HL-60 (cell line): ENCODE results near the gene ARHGAP33.
A peak's percentile ranks its signal among the peaks of the same experiment; 100 is the strongest.

Source experiments
- DNase-seq, 2 experiments: peaks; one replicate each; pipeline ENCODE4 v3.0.0-alpha.2; 2010 to 2020; ENCODE audit warnings: low read depth in 1 of 2, low spot score in 1 of 2
- H3K27ac ChIP-seq: fragments of 250-450 bp; sonication (Bioruptor Pico); replicated peaks from 2 replicates; pipeline ENCODE4 v1.5.1; 2020; ENCODE audit warnings: mild to moderate bottlenecking, moderate library complexity
- H3K27me3 ChIP-seq: fragments of 250-450 bp; sonication (Bioruptor Pico); 2 replicates; pipeline ENCODE4 v1.5.1; 2021; ENCODE audit warnings: mild to moderate bottlenecking, moderate library complexity; ENCODE audit not compliant: insufficient read depth, poor library complexity, severe bottlenecking
- H3K4me3 ChIP-seq: replicated peaks from 2 replicates; pipeline ENCODE4 v1.5.1; 2011; ENCODE audit warnings: mild to moderate bottlenecking, control low read depth, low read length; ENCODE audit not compliant: insufficient read depth
- CTCF ChIP-seq: IDR thresholded peaks from one replicate; pipeline ENCODE4 v1.5.1; 2011; ENCODE audit warnings: low read length, control low read depth, inconsistent platforms; ENCODE audit not compliant: insufficient read depth
- GABPA ChIP-seq: IDR thresholded peaks from 2 replicates; pipeline ENCODE4 v1.6.1; 2012; ENCODE audit warnings: low read depth
- POLR2AphosphoS5 ChIP-seq: IDR thresholded peaks from 2 replicates; pipeline ENCODE4 v1.6.1; 2012; ENCODE audit warnings: low read depth
- REST ChIP-seq: IDR thresholded peaks from 2 replicates; pipeline ENCODE4 v1.6.1; 2012; ENCODE audit warnings: low read depth; ENCODE audit not compliant: insufficient replicate concordance
- SPI1 ChIP-seq: IDR thresholded peaks from 2 replicates; pipeline ENCODE4 v1.6.1; 2012; ENCODE audit warnings: low read depth, mild to moderate bottlenecking, borderline replicate concordance

Gene ARHGAP33

GRCh38 chr19:35757749-35758608 lies 17.4 kb upstream of the ARHGAP33 start, which contains the start of gene PROSER3:
PROSER3 (plus strand) TSS chr19:35758176; CDS start chr19:35758216, 40 bp downstream.
- no peaks in the 10 kb centered on the region for H3K27me3 ChIP-seq
- H3K27ac ChIP-seq, result peak within 1 kb of the TSS; percentile 96
- DNase-seq, result peak; percentile 99 to 100
- peak; percentile 77 for TF ChIP-seq POLR2AphosphoS5
- TF ChIP-seq CTCF, result no peak
- no peak for TF ChIP-seq SPI1
- peak; percentile 52; the same call in 1 of the 2 replicates for TF ChIP-seq GABPA
- TF ChIP-seq REST, result no peak
- peak within 1 kb of the TSS; percentile 88 for H3K4me3 ChIP-seq

GRCh38 chr19:35759697-35760096 lies 15.7 kb upstream of the ARHGAP33 start:
- Histone ChIP-seq H3K27ac (no peak overlapping the region), H3K4me3 (no peak overlapping the region), H3K27me3 (no peaks in the 10 kb centered on the region)
- TF ChIP-seq SPI1 (no peak), REST (no peak), POLR2AphosphoS5 (no peak), CTCF (no peak), GABPA (no peak)
- no peak for DNase-seq

GRCh38 chr19:35760711-35761349 lies 14.5 kb upstream of the ARHGAP33 start:
- TF ChIP-seq GABPA (no peak), POLR2AphosphoS5 (no peak), SPI1 (no peak), REST (no peak), CTCF (no peak)
- DNase-seq, result no peak
- Histone ChIP-seq H3K4me3 (no peak overlapping the region), H3K27me3 (no peaks in the 10 kb centered on the region), H3K27ac (no peak overlapping the region)
